Gastrocnemius medialis (tissue), 4 donors: Measurements from ENCODE around the gene COL11A2. TPM values are rescaled to one million over a fixed set of nuclear protein-coding genes. Genes with fewer than 3 reads are reported as not detected.

Experiments
- ATAC-seq, 2 donors: fragments of 150-250 bp; one replicate each; pipeline ENCODE4 v1.9.1; 2016
- DNase-seq, 2 donors: peaks; one replicate each; pipeline ENCODE4 v3.0.0-alpha.2; 2019
- H3K27ac ChIP-seq, 4 donors: fragments of 200-600 bp; sonication (generic); 1 replicate in 1 of 4; 2 replicates in 3 of 4; pipeline ENCODE4 v1.5.1; 2016 to 2018; ENCODE audit warnings: mild to moderate bottlenecking in 2 of 4, moderate library complexity in 1 of 4
- H3K27me3 ChIP-seq, 3 donors: fragments of 200-600 bp; sonication (generic) in 2 of 3; 1 replicate in 1 of 3; 2 replicates in 2 of 3; pipeline versions ENCODE4 v1.5.1 to v1.6.0; 2016 to 2019; ENCODE audit warnings: mild to moderate bottlenecking in 1 of 3, moderate library complexity in 1 of 3
- H3K36me3 ChIP-seq, 2 donors: fragments of 200-600 bp; sonication (generic) in 1 of 2; one replicate each; pipeline ENCODE4 v1.5.1; 2017 to 2018
- H3K4me1 ChIP-seq, 2 donors: fragments of 200-600 bp; sonication (generic) in 1 of 2; one replicate each; pipeline ENCODE4 v1.5.1; 2016 to 2017; ENCODE audit warnings: mild to moderate bottlenecking in 2 of 2
- H3K4me3 ChIP-seq, 4 donors: fragments of 200-600 bp; sonication (generic) in 3 of 4; 1 replicate in 1 of 4; 2 replicates in 3 of 4; pipeline ENCODE4 v1.5.1; 2016 to 2019; ENCODE audit warnings: mild to moderate bottlenecking in 2 of 4
- H3K9me3 ChIP-seq, 3 donors: fragments of 200-600 bp; sonication (generic) in 2 of 3; 1 replicate in 1 of 3; 2 replicates in 2 of 3; pipeline ENCODE4 v1.5.1; 2016 to 2019
- CTCF ChIP-seq, 5 experiments: fragments of 450-650 bp in 3 of 5; fragments of 200-600 bp in 2 of 5; sonication (generic) in 2 of 5; IDR thresholded peaks in 4 of 5; conservative IDR thresholded peaks in 1 of 5; 1 replicate in 4 of 5; 2 replicates in 1 of 5; pipeline ENCODE4 v1.5.1; 2016 to 2019; ENCODE audit warnings: antibody characterized with exemption in 5 of 5, mild to moderate bottlenecking in 3 of 5, moderate library complexity in 3 of 5
- POLR2A ChIP-seq, 2 donors: fragments of 450-650 bp; IDR thresholded peaks; one replicate each; pipeline ENCODE4 v1.6.1; 2017; ENCODE audit warnings: antibody characterized with exemption in 2 of 2, mild to moderate bottlenecking in 2 of 2, moderate library complexity in 2 of 2
- in situ Hi-C, 4 donors: fragments of 200-750 bp; cut with MboI; loops; one replicate each; pipeline versions ENCODE4 v1.15.0 to v1.8.0; 2017; ENCODE audit warnings: low sequenced_read_pairs in 4 of 4
- intact Hi-C: fragments of 100-400 bp; cut with DNase I; formaldehyde crosslinking; loops from one replicate; pipeline ENCODE4 v1.15.1; 2023; ENCODE audit warnings: low total_unique reads
- total RNA-seq, 4 donors: library from RNA; depleted of rRNA; stranded (reverse); fragments of >200 nt; gene quantifications; one replicate each; pipeline versions ENCODE4 v1.1.0 to v1.2.3, GENCODE V29; 2016

Gene COL11A2
- total RNA-seq, 4 donors from 2014 or later: 0.31 to 0.92 (median 0.47) TPM

GRCh38 chr6:33171016-33171879, 21.0 kb downstream of the COL11A2 start:
- ATAC-seq: no peak
- Histone ChIP-seq H3K27ac (no peak overlapping the region), H3K4me3 (no peak overlapping the region), H3K4me1 (no peaks in the 10 kb centered on the region), H3K36me3 (no peaks in the 10 kb centered on the region), H3K27me3 (no peaks in the 10 kb centered on the region), H3K9me3 (no peaks in the 10 kb centered on the region)
- in situ Hi-C loops (no loop called here), intact Hi-C loops (no loop called here)
- TF ChIP-seq CTCF (IDR thresholded peaks at IDR 0.05 in 4 of 5, conservative IDR thresholded peaks at IDR 0.05 in 1 of 5) (no peak), POLR2A (IDR thresholded peaks at IDR 0.05) (no peak)
- no peak for DNase-seq

- H3K9me3 ChIP-seq: no peaks in the 10 kb centered on the region
- no peak overlapping the region for H3K27ac ChIP-seq
- in situ Hi-C loops: no loop called here
- H3K4me1 ChIP-seq: no peaks in the 10 kb centered on the region
- intact Hi-C loops: no loop called here
- no peaks in the 10 kb centered on the region for H3K36me3 ChIP-seq
- no peak overlapping the region for H3K4me3 ChIP-seq
- no peaks in the 10 kb centered on the region for H3K27me3 ChIP-seq
- DNase-seq (no peak), ATAC-seq (no peak)
- TF ChIP-seq CTCF (IDR thresholded peaks at IDR 0.05 in 4 of 5, conservative IDR thresholded peaks at IDR 0.05 in 1 of 5): no peak
- no peak for TF ChIP-seq POLR2A (IDR thresholded peaks at IDR 0.05)
Observed at GRCh38 chr6:33170176-33171015, 21.9 kb downstream of the COL11A2 start.

GRCh38 chr6:33169291-33170175, 22.7 kb downstream of the COL11A2 start:
- Histone ChIP-seq H3K36me3 (no peaks in the 10 kb centered on the region), H3K27me3 (no peaks in the 10 kb centered on the region), H3K4me3 (no peak overlapping the region), H3K27ac (no peak overlapping the region), H3K4me1 (no peaks in the 10 kb centered on the region), H3K9me3 (no peaks in the 10 kb centered on the region)
- DNase-seq: no peak
- intact Hi-C loops (loop anchor here (10.0 kb wide), 1 partner anchor 155 kb away; no protein-coding TSS in a partner anchor), in situ Hi-C loops (loop anchor here in 2 of 4 donors (10.0 kb wide), 1 partner anchor 75 kb away; no protein-coding TSS in a partner anchor)
- TF ChIP-seq POLR2A (IDR thresholded peaks at IDR 0.05): no peak
- no peak for TF ChIP-seq CTCF (IDR thresholded peaks at IDR 0.05 in 4 of 5, conservative IDR thresholded peaks at IDR 0.05 in 1 of 5)
- no peak for ATAC-seq

- Histone ChIP-seq H3K4me3 (no peak overlapping the region), H3K36me3 (no peaks in the 10 kb centered on the region), H3K4me1 (no peaks in the 10 kb centered on the region), H3K27ac (no peak overlapping the region), H3K9me3 (no peaks in the 10 kb centered on the region), H3K27me3 (no peaks in the 10 kb centered on the region)
- no peak for DNase-seq
- ATAC-seq: no peak
- intact Hi-C loops (loop anchor here (10.0 kb wide), 1 partner anchor 154 kb away; no protein-coding TSS in a partner anchor), in situ Hi-C loops (loop anchor here in 2 of 4 donors (10.0 kb wide), 1 partner anchor 76 kb away; no protein-coding TSS in a partner anchor)
- TF ChIP-seq CTCF (IDR thresholded peaks at IDR 0.05 in 4 of 5, conservative IDR thresholded peaks at IDR 0.05 in 1 of 5) (no peak), POLR2A (IDR thresholded peaks at IDR 0.05) (no peak)
Observed at GRCh38 chr6:33168639-33169038, 23.6 kb downstream of the COL11A2 start.
